NCI-H748 treated with DMSO at 0.1 percent for 48 hours (cell line): ENCODE data around the gene LRP1B.
A peak's percentile ranks its signal among the peaks of the same experiment; 100 is the strongest.
"Not testable (repeated sequence)": the region's sequence is repeated elsewhere in the genome, so short reads cannot be mapped to it uniquely, and the experiment has no call there.

ENCODE experiments used
- DNase-seq: peaks from one replicate; lab custom pipeline; 2025; lab: John Stamatoyannopoulos, UW

Gene LRP1B

GRCh38 chr2:141301551-141301950 is 829.3 kb downstream of the LRP1B start:
- DNase-seq = peak; percentile 24

- DNase-seq = no peak
Observed at GRCh38 chr2:141280037-141280436, 850.8 kb downstream of the LRP1B start.

GRCh38 chr2:141271346-141271745 is 859.5 kb downstream of the LRP1B start:
- DNase-seq = no peak

- no peak for DNase-seq
Observed at GRCh38 chr2:141264848-141265247, 866.0 kb downstream of the LRP1B start.

- no peak for DNase-seq
Observed at GRCh38 chr2:141260911-141261310, 869.9 kb downstream of the LRP1B start.

GRCh38 chr2:141259683-141260082 is 871.1 kb downstream of the LRP1B start:
- DNase-seq = no peak

GRCh38 chr2:141242008-141242407 is 888.8 kb downstream of the LRP1B start:
- DNase-seq = no peak

GRCh38 chr2:141226560-141226959 is 904.3 kb downstream of the LRP1B start:
- no peak for DNase-seq

GRCh38 chr2:141207036-141207385 is 923.8 kb downstream of the LRP1B start:
- DNase-seq = no peak

GRCh38 chr2:141201016-141201565 is 929.7 kb downstream of the LRP1B start:
- DNase-seq = no peak

- no peak for DNase-seq
Observed at GRCh38 chr2:141200191-141200590, 930.6 kb downstream of the LRP1B start.

- DNase-seq = no peak
Observed at GRCh38 chr2:141199711-141200110, 931.1 kb downstream of the LRP1B start.

- DNase-seq = no peak
Observed at GRCh38 chr2:141195087-141195486, 935.7 kb downstream of the LRP1B start.

- no peak for DNase-seq
Observed at GRCh38 chr2:141187075-141187439, 943.8 kb downstream of the LRP1B start.

GRCh38 chr2:141186413-141187074 is 944.3 kb downstream of the LRP1B start:
- DNase-seq = no peak

- no peak for DNase-seq
Observed at GRCh38 chr2:141182246-141182645, 948.6 kb downstream of the LRP1B start.

- DNase-seq = not testable (repeated sequence)
Observed at GRCh38 chr2:141169117-141169516, 961.7 kb downstream of the LRP1B start.

GRCh38 chr2:141162314-141162713 is 968.5 kb downstream of the LRP1B start:
- DNase-seq = no peak

- no peak for DNase-seq
Observed at GRCh38 chr2:141151611-141152286, 979.1 kb downstream of the LRP1B start.

GRCh38 chr2:141142025-141142424 is 988.8 kb downstream of the LRP1B start:
- no peak for DNase-seq

GRCh38 chr2:141137122-141137693 is 993.6 kb downstream of the LRP1B start:
- no peak for DNase-seq

- DNase-seq = no peak
Observed at GRCh38 chr2:141133883-141134282, 996.9 kb downstream of the LRP1B start.

GRCh38 chr2:141125432-141125831 is 1005.4 kb downstream of the LRP1B start:
- DNase-seq = no peak
